ENCODE results near the gene HSPA9.

HSPA9 gene

GRCh38 chr5:138528744-138529469 lies 46.3 kb downstream of the HSPA9 start (continued):
- no peak for TF ChIP-seq ZNF580 (tag by site-specific recombination; IDR thresholded peaks at IDR 0.05)
- TF ChIP-seq ZNF362 (tag by site-specific recombination; IDR thresholded peaks at IDR 0.05), result no peak
- no peak for TF ChIP-seq TSHZ1 (tag by site-specific recombination; IDR thresholded peaks at IDR 0.05; ENCODE audit: borderline replicate concordance)

- CTCF ChIA-PET, result interaction anchor here (1.1 kb wide), 1 partner anchor 20 kb away, joined by 4 read pairs; no protein-coding TSS in a partner anchor
- H3K4me3 ChIP-seq (ENCODE audit: low read depth, low read length), result no peak overlapping the region
- POLR2A ChIA-PET, result interaction anchor here (5.7 kb wide), 1 partner anchor 15 kb away, joined by 30 read pairs; the partner anchor contains the start of gene ETF1
- H3K27ac ChIP-seq (ENCODE audit: extremely low read depth, low read depth, low read length), result no peak overlapping the region
- peaks cover 17% of the 10 kb centered on the region for H3K4me1 ChIP-seq (ENCODE audit: control insufficient read depth, insufficient read depth, low read length)
- H3K9me3 ChIP-seq (ENCODE audit: control insufficient read depth, insufficient read depth, low read depth, low read length), result no peaks in the 10 kb centered on the region
- H3K36me3 ChIP-seq (ENCODE audit: control insufficient read depth in 2 of 2, insufficient read depth in 1 of 2, low read length in 2 of 2), result peaks cover 12 to 40% of the 10 kb centered on the region in 2 experiments; a peak in 2 of 3 replicates
- no peak for TF ChIP-seq ZNF561 (tag by site-specific recombination; IDR thresholded peaks at IDR 0.05; ENCODE audit: borderline replicate concordance)
- TF ChIP-seq OSR2 (tag by site-specific recombination; IDR thresholded peaks at IDR 0.05), result peak; percentile 56
Measured at GRCh38 chr5:138528208-138528607, 47.0 kb downstream of the HSPA9 start.

- no peaks in the 10 kb centered on the region for H3K9me3 ChIP-seq (ENCODE audit: control insufficient read depth, insufficient read depth, low read depth, low read length)
- H3K27ac ChIP-seq (ENCODE audit: extremely low read depth, low read depth, low read length), result no peak overlapping the region
- CTCF ChIA-PET, result interaction anchor here (1.1 to 1.4 kb wide), 2 partner anchors 24 to 77 kb away, joined by 5 to 8 read pairs; no protein-coding TSS in a partner anchor
- H3K36me3 ChIP-seq (ENCODE audit: control insufficient read depth in 2 of 2, insufficient read depth in 1 of 2, low read length in 2 of 2), result peaks cover 6 to 30% of the 10 kb centered on the region in 2 experiments; a peak in 2 of 3 replicates
- POLR2A ChIA-PET, result interaction anchor here (2.0 kb wide), 1 partner anchor 15 kb away, joined by 10 read pairs; the partner anchor contains the start of gene ETF1
- H3K4me3 ChIP-seq (ENCODE audit: low read depth, low read length), result no peak overlapping the region
- peaks cover 17% of the 10 kb centered on the region for H3K4me1 ChIP-seq (ENCODE audit: control insufficient read depth, insufficient read depth, low read length)
- no peak for TF ChIP-seq GLIS1 (tag by site-specific recombination; IDR thresholded peaks at IDR 0.05)
- no peak for TF ChIP-seq PRDM1 (tag by site-specific recombination; IDR thresholded peaks at IDR 0.05)
- TF ChIP-seq SP7 (tag by site-specific recombination; IDR thresholded peaks at IDR 0.05), result no peak
- no peak for TF ChIP-seq ZNF518A (tag by site-specific recombination; conservative IDR thresholded peaks at IDR 0.05; ENCODE audit: low read depth)
- TF ChIP-seq FEZF1 (tag by site-specific recombination; IDR thresholded peaks at IDR 0.05), result no peak
- TF ChIP-seq CTCF (tag by site-specific recombination; IDR thresholded peaks at IDR 0.05), result no peak
- no peak for TF ChIP-seq ZBTB11 (tag by site-specific recombination; conservative IDR thresholded peaks at IDR 0.05; ENCODE audit: low read depth)
- no peak for TF ChIP-seq ZNF248 (tag by site-specific recombination; IDR thresholded peaks at IDR 0.05)
- TF ChIP-seq ZBTB1 (tag by site-specific recombination; IDR thresholded peaks at IDR 0.05), result no peak
Measured at GRCh38 chr5:138527170-138527569, 48.0 kb downstream of the HSPA9 start.

Measured in HEK293 (cell line).